ENCODE data around the gene SZRD1.

SZRD1 gene

GRCh38 chr1:16418823-16419425 lies 51.9 kb downstream of the SZRD1 start:
- no peak overlapping the region for H3K4me3 ChIP-seq (ENCODE audit: low read depth, low read length)
- TF ChIP-seq CTCF (IDR thresholded peaks at IDR 0.05; ENCODE audit: low read depth, low read length) = no peak
- no peak for TF ChIP-seq MAX (IDR thresholded peaks at IDR 0.05; ENCODE audit: low read depth, low read length)
- TF ChIP-seq POLR2A (IDR thresholded peaks at IDR 0.05; ENCODE audit: extremely low read depth, insufficient read length) = no peak
- TF ChIP-seq MYC (IDR thresholded peaks at IDR 0.05; ENCODE audit: low read depth, low read length) = no peak
- DNase-seq (ENCODE audit: low read depth) = no peak

GRCh38 chr1:16420424-16421118 lies 53.5 kb downstream of the SZRD1 start:
- H3K4me3 ChIP-seq (ENCODE audit: low read depth, low read length) = no peak overlapping the region
- no peak for TF ChIP-seq POLR2A (IDR thresholded peaks at IDR 0.05; ENCODE audit: extremely low read depth, insufficient read length)
- no peak for TF ChIP-seq MAX (IDR thresholded peaks at IDR 0.05; ENCODE audit: low read depth, low read length)
- TF ChIP-seq MYC (IDR thresholded peaks at IDR 0.05; ENCODE audit: low read depth, low read length) = no peak
- no peak for TF ChIP-seq CTCF (IDR thresholded peaks at IDR 0.05; ENCODE audit: low read depth, low read length)
- peak; percentile 26 for DNase-seq (ENCODE audit: low read depth)

GRCh38 chr1:16421201-16421600 lies 54.2 kb downstream of the SZRD1 start:
- no peak overlapping the region for H3K4me3 ChIP-seq (ENCODE audit: low read depth, low read length)
- TF ChIP-seq CTCF (IDR thresholded peaks at IDR 0.05; ENCODE audit: low read depth, low read length) (no peak), MYC (IDR thresholded peaks at IDR 0.05; ENCODE audit: low read depth, low read length) (no peak), POLR2A (IDR thresholded peaks at IDR 0.05; ENCODE audit: extremely low read depth, insufficient read length) (no peak), MAX (IDR thresholded peaks at IDR 0.05; ENCODE audit: low read depth, low read length) (no peak)
- no peak for DNase-seq (ENCODE audit: low read depth)

- DNase-seq (ENCODE audit: low read depth) = no peak
- TF ChIP-seq CTCF (IDR thresholded peaks at IDR 0.05; ENCODE audit: low read depth, low read length) (no peak), POLR2A (IDR thresholded peaks at IDR 0.05; ENCODE audit: extremely low read depth, insufficient read length) (no peak), MAX (IDR thresholded peaks at IDR 0.05; ENCODE audit: low read depth, low read length) (no peak), MYC (IDR thresholded peaks at IDR 0.05; ENCODE audit: low read depth, low read length) (no peak)
- no peak overlapping the region for H3K4me3 ChIP-seq (ENCODE audit: low read depth, low read length)
These were observed 55.0 kb downstream of the SZRD1 start for GRCh38 chr1:16422041-16422440.

GRCh38 chr1:16425125-16426025 lies 58.3 kb downstream of the SZRD1 start:
- DNase-seq (ENCODE audit: low read depth) = no peak
- no peak overlapping the region for H3K4me3 ChIP-seq (ENCODE audit: low read depth, low read length)
- no peak for TF ChIP-seq MAX (IDR thresholded peaks at IDR 0.05; ENCODE audit: low read depth, low read length)
- TF ChIP-seq CTCF (IDR thresholded peaks at IDR 0.05; ENCODE audit: low read depth, low read length) = no peak
- TF ChIP-seq POLR2A (IDR thresholded peaks at IDR 0.05; ENCODE audit: extremely low read depth, insufficient read length) = no peak
- TF ChIP-seq MYC (IDR thresholded peaks at IDR 0.05; ENCODE audit: low read depth, low read length) = no peak

Data from NB4 (cell line).